H1 (cell line): Measurements from ENCODE around the gene ACP2. TPM values are rescaled to one million over a fixed set of nuclear protein-coding genes. Genes with fewer than 3 reads are reported as not detected.
A peak's percentile ranks its signal among the peaks of the same experiment; 100 is the strongest.

ENCODE experiments used
- CTCF ChIA-PET: fragments of 300-600 bp; sonication (Branson Sonifier 250); formaldehyde crosslinking; loops from one replicate; lab custom pipeline; 2021; ENCODE audit not compliant: partially characterized antibody; lab: Charles Lee
- POLR2A ChIA-PET: fragments of 300-600 bp; sonication (Branson Sonifier 250); formaldehyde crosslinking; loops from one replicate; lab custom pipeline; 2021; ENCODE audit warnings: inconsistent platforms; ENCODE audit not compliant: partially characterized antibody; lab: Charles Lee
- DNase-seq, 2 experiments: peaks; one replicate each; pipeline versions ENCODE4 v3.0.0 to v3.0.0-alpha.2; 2010 to 2022; ENCODE audit warnings: low spot score in 2 of 2, low read depth in 1 of 2, mixed read lengths in 1 of 2
- FAIRE-seq: peaks from 2 replicates; lab custom pipeline; 2011; peaks lifted over from hg19 to GRCh38; lab: Jason Lieb, UNC
- H2AFZ ChIP-seq: 2 replicates; pipeline ENCODE4 v1.8.1; 2012; ENCODE audit warnings: low read length, inconsistent platforms
- H2AK5ac ChIP-seq: 2 replicates; pipeline ENCODE4 v1.6.1; 2013; ENCODE audit warnings: low read depth, low read length
- H2BK120ac ChIP-seq: replicated peaks from 2 replicates; pipeline ENCODE3; 2013; ENCODE audit warnings: low read depth, low read length, inconsistent platforms
- H2BK12ac ChIP-seq: 2 replicates; pipeline ENCODE4 v1.6.1; 2013; ENCODE audit warnings: low read depth, low read length
- H2BK15ac ChIP-seq: 2 replicates; pipeline ENCODE4 v1.6.1; 2013; ENCODE audit warnings: low read length
- H2BK20ac ChIP-seq: 2 replicates; pipeline ENCODE4 v1.6.1; 2013; ENCODE audit warnings: low read length
- H2BK5ac ChIP-seq: 2 replicates; pipeline ENCODE4 v1.6.1; 2013; ENCODE audit warnings: low read depth, low read length
- H3K14ac ChIP-seq: 2 replicates; pipeline ENCODE4 v1.6.1; 2013; ENCODE audit warnings: inconsistent platforms; ENCODE audit not compliant: insufficient read length
- H3K18ac ChIP-seq: 2 replicates; pipeline ENCODE4 v1.6.1; 2013; ENCODE audit warnings: low read length; ENCODE audit errors: extremely low read depth
- H3K23ac ChIP-seq: 2 replicates; pipeline ENCODE4 v1.6.1; 2013; ENCODE audit warnings: inconsistent platforms; ENCODE audit not compliant: insufficient read length
- H3K23me2 ChIP-seq: 2 replicates; pipeline ENCODE4 v1.6.1; 2013; ENCODE audit warnings: low read depth, low read length
- H3K27ac ChIP-seq: 2 replicates; pipeline ENCODE4 v1.6.1; 2011; ENCODE audit warnings: low read depth, low read length, inconsistent platforms
- H3K27me3 ChIP-seq, 4 experiments: replicated peaks in 1 of 4; 1 replicate in 1 of 4; 2 replicates in 3 of 4; pipeline versions ENCODE4 v1.6.1 to v1.8.1; 2011 to 2013; ENCODE audit warnings: low read length in 3 of 4, mild to moderate bottlenecking in 3 of 4, inconsistent platforms in 2 of 4, mixed read lengths in 2 of 4, moderate library complexity in 1 of 4; ENCODE audit not compliant: control insufficient read depth in 3 of 4, insufficient read depth in 3 of 4; ENCODE audit errors: extremely low read depth in 1 of 4
- H3K36me3 ChIP-seq, 4 experiments: 2 replicates each; pipeline versions ENCODE4 v1.6.1 to v1.8.1; 2011 to 2013; ENCODE audit warnings: mild to moderate bottlenecking in 4 of 4, low read length in 3 of 4, moderate library complexity in 2 of 4, control low read depth in 1 of 4, inconsistent platforms in 1 of 4; ENCODE audit not compliant: insufficient read depth in 4 of 4, control insufficient read depth in 2 of 4
- H3K4ac ChIP-seq: replicated peaks from 2 replicates; pipeline ENCODE3; 2013; ENCODE audit warnings: low read length, low read depth, mixed read lengths, inconsistent platforms; ENCODE audit not compliant: insufficient read length
- H3K4me1 ChIP-seq, 4 experiments: replicated peaks in 1 of 4; 1 replicate in 1 of 4; 2 replicates in 3 of 4; pipeline versions ENCODE4 v1.6.1 to v1.8.1; 2011 to 2013; ENCODE audit warnings: low read length in 3 of 4, inconsistent platforms in 2 of 4, mixed read lengths in 1 of 4; ENCODE audit not compliant: insufficient read depth in 4 of 4, control insufficient read depth in 3 of 4
- H3K4me2 ChIP-seq, 2 experiments: 2 replicates each; pipeline versions ENCODE4 v1.6.1 to v1.8.1; 2011 to 2013; ENCODE audit warnings: low read depth in 2 of 2, low read length in 2 of 2, control low read depth in 1 of 2, inconsistent platforms in 1 of 2, mild to moderate bottlenecking in 1 of 2; ENCODE audit not compliant: insufficient read depth in 1 of 2
- H3K4me3 ChIP-seq, 4 experiments: fragments of 200-600, 300-600 bp in 1 of 4; sonication (generic), shearing (Covaris generic), sonication (Bioruptor Twin) in 1 of 4; 2 replicates each; pipeline versions ENCODE4 v1.5.1 to v1.8.1; 2011 to 2016; ENCODE audit warnings: low read length in 4 of 4, low read depth in 3 of 4, control low read depth in 2 of 4, inconsistent platforms in 2 of 4, mild to moderate bottlenecking in 2 of 4, mixed read lengths in 1 of 4, moderate library complexity in 1 of 4; ENCODE audit not compliant: insufficient read depth in 2 of 4; ENCODE audit errors: extremely low read depth in 1 of 4
- H3K56ac ChIP-seq: replicated peaks from 2 replicates; pipeline ENCODE3; 2013; ENCODE audit warnings: low read depth, mild to moderate bottlenecking, mixed read lengths, low read length, inconsistent platforms; ENCODE audit not compliant: insufficient read length
- H3K79me1 ChIP-seq: 2 replicates; pipeline ENCODE4 v1.6.1; 2013; ENCODE audit warnings: low read depth, low read length, control low read depth
- H3K79me2 ChIP-seq, 2 experiments: 2 replicates each; pipeline versions ENCODE4 v1.6.1 to v1.8.1; 2012 to 2013; ENCODE audit warnings: low read length in 2 of 2, mild to moderate bottlenecking in 2 of 2, inconsistent platforms in 1 of 2; ENCODE audit not compliant: insufficient read depth in 2 of 2, control insufficient read depth in 1 of 2
- H3K9ac ChIP-seq, 4 experiments: replicated peaks in 1 of 4; 1 replicate in 1 of 4; 2 replicates in 3 of 4; pipeline versions ENCODE4 v1.6.1 to v1.8.1; 2011 to 2013; ENCODE audit warnings: low read depth in 3 of 4, low read length in 3 of 4, control low read depth in 2 of 4, mild to moderate bottlenecking in 2 of 4, moderate library complexity in 2 of 4, inconsistent platforms in 1 of 4; ENCODE audit errors: extremely low read depth in 1 of 4
- H3K9me3 ChIP-seq, 2 experiments: 2 replicates each; pipeline versions ENCODE4 v1.6.1 to v1.8.1; 2012 to 2013; ENCODE audit warnings: mild to moderate bottlenecking in 2 of 2, moderate library complexity in 2 of 2, control low read depth in 1 of 2, inconsistent platforms in 1 of 2, low read depth in 1 of 2, low read length in 1 of 2, mixed read lengths in 1 of 2; ENCODE audit not compliant: insufficient read depth in 2 of 2
- H4K20me1 ChIP-seq, 2 experiments: replicated peaks in 1 of 2; 2 replicates each; pipeline versions ENCODE3 to v1.8.1; 2011 to 2013; ENCODE audit warnings: inconsistent platforms in 2 of 2, low read length in 2 of 2, mild to moderate bottlenecking in 1 of 2; ENCODE audit not compliant: insufficient read depth in 2 of 2, control insufficient read depth in 1 of 2
- H4K5ac ChIP-seq: 2 replicates; pipeline ENCODE4 v1.6.1; 2013; ENCODE audit warnings: low read length, low read depth, mixed read lengths, inconsistent platforms; ENCODE audit not compliant: insufficient read length
- H4K8ac ChIP-seq: 2 replicates; pipeline ENCODE4 v1.8.0; 2013; ENCODE audit warnings: mild to moderate bottlenecking, moderate library complexity, low read length, inconsistent platforms; ENCODE audit not compliant: insufficient read depth; ENCODE audit errors: extremely low read depth
- H4K91ac ChIP-seq: replicated peaks from 2 replicates; pipeline ENCODE3; 2013; ENCODE audit warnings: low read length, mixed read lengths, inconsistent platforms; ENCODE audit not compliant: insufficient read length
- CHD1 ChIP-seq: IDR thresholded peaks from 2 replicates; pipeline ENCODE4 v1.6.1; 2012; ENCODE audit warnings: low read depth, low read length, improper control_type of control experiment
- RAD21 ChIP-seq, 2 experiments: IDR thresholded peaks in 1 of 2; conservative IDR thresholded peaks in 1 of 2; 2 replicates each; pipeline ENCODE4 v1.6.1; 2011; ENCODE audit warnings: low read depth in 2 of 2, low read length in 2 of 2, improper control_type of control experiment in 1 of 2, inconsistent platforms in 1 of 2, mild to moderate bottlenecking in 1 of 2, moderate library complexity in 1 of 2
- RNF2 ChIP-seq: fragments of 200-900, 300-1000 bp; sonication (generic); IDR thresholded peaks from 2 replicates; pipeline ENCODE4 v1.7.1; 2016; ENCODE audit warnings: borderline replicate concordance, low read depth, mild to moderate bottlenecking, antibody characterized with exemption, low read length; ENCODE audit not compliant: poor library complexity, severe bottlenecking; ENCODE audit errors: missing control alignments
- SIN3A ChIP-seq, 2 experiments: IDR thresholded peaks in 1 of 2; conservative IDR thresholded peaks in 1 of 2; 2 replicates each; pipeline ENCODE4 v1.6.1; 2011 to 2012; ENCODE audit warnings: low read length in 2 of 2, improper control_type of control experiment in 1 of 2, low read depth in 1 of 2, mild to moderate bottlenecking in 1 of 2
- SIX5 ChIP-seq: IDR thresholded peaks from 2 replicates; pipeline ENCODE4 v1.6.1; 2011; ENCODE audit warnings: mild to moderate bottlenecking, low read depth, low read length
- WGBS, 2 experiments: shearing (Covaris generic) in 1 of 2; methylation state at CpG; one replicate each; pipeline versions ENCODE4 v1.1.6 to v1.1.7; 2013 to 2015; ENCODE audit warnings: low lambda C conversion rate in 2 of 2, mixed read lengths in 2 of 2, inconsistent platforms in 1 of 2, low coverage in 1 of 2, missing lambda C conversion rate in 1 of 2; ENCODE audit not compliant: insufficient replicate concordance in 2 of 2, insufficient coverage in 1 of 2, insufficient read length in 1 of 2; ENCODE audit errors: extremely low coverage in 1 of 2, missing lambda C conversion rate in 1 of 2; 5-methylcytosine and 5-hydroxymethylcytosine counted together
- polyA plus RNA-seq, 7 experiments: library from polyadenylated mRNA; depleted of rRNA in 3 of 7; stranded (reverse) in 5 of 7; unstranded in 2 of 7; fragments of >200 nt in 5 of 7; fragments of 200-250 nt in 2 of 7; gene quantifications; 1 replicate in 5 of 7; 2 replicates in 1 of 7; 4 replicates in 1 of 7; pipeline versions ENCODE4 v1.2.1 to v1.2.3, GENCODE V29; 2011 to 2013; ENCODE audit warnings: missing spikeins in 2 of 7, mixed read lengths in 2 of 7
- total RNA-seq: library from RNA; stranded (reverse); fragmentation: NEBNext Ultra II Directional; extraction: Animal tissue kit (Norgen Biotek cat#: 25700); gene quantifications from 2 replicates; pipeline ENCODE4 v1.2.1, GENCODE V29; 2021

ACP2 gene
- total and polyA plus RNA-seq, 2 of the 8 experiments (the other 6 are each of a cell fraction or from before 2014, with no cell fraction given) = 17.8 to 19.8 TPM

DNA sequence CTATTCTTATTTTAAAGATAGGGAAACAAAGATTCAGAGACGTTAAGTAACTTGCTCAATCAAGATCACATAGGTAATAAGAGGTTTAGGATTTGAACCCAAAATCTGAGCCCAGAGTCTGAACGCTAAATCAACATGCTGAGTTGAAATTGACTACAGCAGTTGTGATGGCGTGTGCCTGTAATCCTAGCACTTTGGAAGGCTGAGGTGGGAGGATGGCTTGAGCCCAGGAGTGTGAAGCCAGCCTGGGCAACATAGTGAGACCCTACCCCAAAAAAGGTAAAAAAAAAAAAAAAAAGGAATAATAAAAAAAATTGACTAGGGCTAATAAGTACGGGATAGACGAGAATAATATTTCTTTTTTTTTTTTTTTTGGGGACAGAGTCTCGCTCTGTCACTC lies 7.8 kb upstream of the ACP2 start:
- Histone ChIP-seq H2BK12ac (no peak overlapping the region), H3K9me3 (no peaks in the 10 kb centered on the region), H2AK5ac (no peak overlapping the region), H2BK20ac (0 out of 2 replicates have a peak overlapping the region, but pooled peaks have one; percentile 34), H3K79me1 (no peaks in the 10 kb centered on the region), H3K18ac (no peak overlapping the region), H2BK15ac (no peak overlapping the region), H3K4ac (no peak overlapping the region), H3K4me2 (no peak overlapping the region; a peak in 1 of 4 replicates), H3K4me1 (peaks cover 2 to 18% (median 9%) of the 10 kb centered on the region in 4 experiments), H2BK5ac (no peak overlapping the region), H2AFZ (no peak overlapping the region), H3K23me2 (peaks cover 3% of the 10 kb centered on the region), H4K8ac (no peak overlapping the region), H2BK120ac (no peak overlapping the region), H4K20me1 (no peaks in the 10 kb centered on the region), H3K14ac (no peak overlapping the region), H3K4me3 (no peak overlapping the region), H4K91ac (no peak overlapping the region), H3K9ac (no peak overlapping the region), H3K27me3 (no peaks in the 10 kb centered on the region), H4K5ac (no peak overlapping the region), H3K36me3 (no peaks in the 10 kb centered on the region; a peak in 1 of 8 replicates), H3K79me2 (no peaks in the 10 kb centered on the region), H3K23ac (no peak overlapping the region), H3K56ac (no peak overlapping the region), H3K27ac (no peak overlapping the region)
- CTCF ChIA-PET = interaction anchor here (1.3 to 7.1 kb wide), 4 partner anchors 8 to 72 kb away, joined by 5 to 127 read pairs (median 40); partner anchors contain the start of genes ACP2 and MADD
- WGBS, 2 experiments = 96% methylated on average over 3 of the region's 6 CpGs; no CpG with 5 or more reads in 1 of the 2 experiments
- FAIRE-seq = no peak
- TF ChIP-seq SIX5 = no peak
- TF ChIP-seq CHD1 = no peak
- no peak for TF ChIP-seq RAD21 (IDR thresholded peaks at IDR 0.05 in 1 of 2, conservative IDR thresholded peaks at IDR 0.05 in 1 of 2; ENCODE audit: low read depth in 2 of 2, low read length in 2 of 2)
- TF ChIP-seq RNF2 = no peak
- no peak for TF ChIP-seq SIN3A (conservative IDR thresholded peaks at IDR 0.05 in 1 of 2, IDR thresholded peaks at IDR 0.05 in 1 of 2; ENCODE audit: low read depth in 1 of 2, low read length in 2 of 2)
- POLR2A ChIA-PET = interaction anchor here (0.6 to 4.5 kb wide), 3 partner anchors 8 to 519 kb away, joined by 3 to 47 read pairs (median 5); partner anchors contain the start of gene ACP2
- DNase-seq = no peak
